GM13977 (cell line): ENCODE results near the gene ACBD6.
A peak's percentile ranks its signal among the peaks of the same experiment; 100 is the strongest.

Experiments used
- DNase-seq: peaks from one replicate; pipeline ENCODE4 v3.0.0; 2012; ENCODE audit warnings: low spot score
- in situ Hi-C: fragments of 300-500 bp; cut with MboI; formaldehyde crosslinking; loops from one replicate; pipeline ENCODE4 v1.12.0; 2022; ENCODE audit warnings: low sequenced_read_pairs, low pct_unique_long_range_greater_than_20kb, mixed read lengths, inconsistent platforms; ENCODE audit not compliant: unreplicated experiment
- TF ChIP-seq, protein P1 (sequence below): IDR thresholded peaks from 2 replicates; pipeline ENCODE4 v1.5.1; 2012; ENCODE audit warnings: mild to moderate bottlenecking, control low read depth; ENCODE audit not compliant: insufficient read depth; ENCODE audit errors: extremely low read depth, missing control alignments

ACBD6 gene

DNA sequence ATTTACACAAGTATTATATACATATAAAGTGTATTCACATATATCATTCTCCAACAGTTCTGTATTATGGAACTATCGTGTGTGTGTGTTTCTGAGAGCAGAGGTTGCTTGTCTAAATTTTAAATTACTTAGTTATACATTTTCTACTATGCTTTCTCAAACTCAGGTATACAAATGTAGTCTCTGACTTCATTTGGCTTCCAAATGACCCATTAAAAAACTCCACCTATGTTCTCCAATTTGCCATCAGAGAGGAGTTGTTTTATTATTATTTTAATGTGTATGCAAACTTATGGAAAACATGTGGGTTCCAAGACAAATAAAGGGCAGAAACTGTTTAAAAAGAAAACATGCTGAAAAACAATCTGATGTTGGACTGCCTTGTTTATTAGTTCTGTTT lies 131.8 kb downstream of the ACBD6 start:
- no peak for DNase-seq
- in situ Hi-C loops, result no loop called here
- TF ChIP-seq, protein P1, sequence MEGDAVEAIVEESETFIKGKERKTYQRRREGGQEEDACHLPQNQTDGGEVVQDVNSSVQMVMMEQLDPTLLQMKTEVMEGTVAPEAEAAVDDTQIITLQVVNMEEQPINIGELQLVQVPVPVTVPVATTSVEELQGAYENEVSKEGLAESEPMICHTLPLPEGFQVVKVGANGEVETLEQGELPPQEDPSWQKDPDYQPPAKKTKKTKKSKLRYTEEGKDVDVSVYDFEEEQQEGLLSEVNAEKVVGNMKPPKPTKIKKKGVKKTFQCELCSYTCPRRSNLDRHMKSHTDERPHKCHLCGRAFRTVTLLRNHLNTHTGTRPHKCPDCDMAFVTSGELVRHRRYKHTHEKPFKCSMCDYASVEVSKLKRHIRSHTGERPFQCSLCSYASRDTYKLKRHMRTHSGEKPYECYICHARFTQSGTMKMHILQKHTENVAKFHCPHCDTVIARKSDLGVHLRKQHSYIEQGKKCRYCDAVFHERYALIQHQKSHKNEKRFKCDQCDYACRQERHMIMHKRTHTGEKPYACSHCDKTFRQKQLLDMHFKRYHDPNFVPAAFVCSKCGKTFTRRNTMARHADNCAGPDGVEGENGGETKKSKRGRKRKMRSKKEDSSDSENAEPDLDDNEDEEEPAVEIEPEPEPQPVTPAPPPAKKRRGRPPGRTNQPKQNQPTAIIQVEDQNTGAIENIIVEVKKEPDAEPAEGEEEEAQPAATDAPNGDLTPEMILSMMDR, result no peak

DNA sequence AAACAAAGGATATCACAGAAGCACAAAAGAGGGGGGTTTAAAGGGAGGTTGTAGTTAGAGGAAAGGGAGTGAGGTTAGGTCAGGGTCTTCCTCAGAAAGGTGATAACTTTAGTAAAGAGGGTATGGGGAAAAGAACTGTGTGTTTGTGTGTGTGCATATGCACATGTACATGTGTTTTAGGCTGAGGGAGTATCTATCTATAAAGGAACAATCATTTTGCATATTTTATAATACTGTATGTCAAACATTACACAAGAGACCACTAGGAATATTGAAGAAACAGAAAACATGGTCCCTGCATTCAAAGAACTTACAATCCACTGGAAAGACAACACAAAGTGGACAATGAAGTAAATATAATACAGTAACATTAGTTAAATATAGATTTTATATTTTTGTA lies 132.2 kb downstream of the ACBD6 start:
- in situ Hi-C loops, result no loop called here
- TF ChIP-seq, protein P1, result no peak
- no peak for DNase-seq

DNA sequence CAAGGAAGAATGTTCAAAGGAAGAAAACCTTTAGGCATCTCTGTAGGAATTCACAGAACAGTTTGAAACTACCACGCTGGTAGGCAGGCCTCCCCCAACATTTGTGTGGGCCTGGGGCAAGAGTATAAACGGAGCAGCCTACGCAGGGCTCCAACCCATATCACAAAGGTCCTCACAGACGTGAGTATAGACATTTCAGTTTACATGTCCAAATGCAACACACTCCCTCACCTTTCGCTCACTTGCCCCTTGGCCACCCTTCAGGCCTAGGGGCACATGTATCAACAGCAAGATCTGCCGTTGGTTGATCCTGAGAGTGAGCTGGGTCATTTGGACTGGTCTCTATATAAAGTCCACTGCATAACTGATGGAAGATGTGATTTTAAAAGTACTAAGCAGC lies 133.3 kb downstream of the ACBD6 start:
- TF ChIP-seq, protein P1, result no peak
- in situ Hi-C loops, result no loop called here
- no peak for DNase-seq

DNA sequence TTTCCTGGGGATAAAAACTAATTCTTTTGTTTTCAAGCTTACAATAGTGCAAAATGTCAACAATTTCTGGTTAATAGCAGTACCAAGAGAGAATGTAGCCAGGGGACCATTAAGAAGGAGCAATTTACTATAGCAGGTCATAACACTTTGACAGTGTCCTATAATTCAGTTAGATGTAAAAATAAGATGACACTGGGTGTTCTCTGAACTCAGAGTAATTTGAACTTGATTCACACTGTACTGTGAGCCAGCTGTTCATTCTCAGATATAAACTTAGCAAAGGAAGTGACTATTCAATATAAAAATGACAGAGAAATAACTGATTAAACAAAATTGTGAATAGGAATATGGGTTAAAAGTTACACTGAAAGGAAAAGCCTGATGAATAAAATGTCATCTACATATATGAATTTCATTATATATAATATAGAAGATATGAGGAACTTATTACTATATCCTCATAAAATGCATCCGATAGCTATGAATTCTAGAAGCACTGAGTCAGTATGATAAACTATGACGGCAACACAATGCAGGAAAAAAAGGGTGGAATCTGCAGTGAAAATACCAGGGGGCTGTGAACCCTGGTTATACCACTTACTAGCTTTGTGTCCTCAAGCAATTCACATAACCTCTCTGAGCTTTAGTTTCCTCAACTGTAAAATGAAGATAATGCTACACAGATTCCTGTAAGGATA lies 135.9 kb downstream of the ACBD6 start:
- in situ Hi-C loops, result no loop called here
- no peak for DNase-seq
- TF ChIP-seq, protein P1, result no peak

DNA sequence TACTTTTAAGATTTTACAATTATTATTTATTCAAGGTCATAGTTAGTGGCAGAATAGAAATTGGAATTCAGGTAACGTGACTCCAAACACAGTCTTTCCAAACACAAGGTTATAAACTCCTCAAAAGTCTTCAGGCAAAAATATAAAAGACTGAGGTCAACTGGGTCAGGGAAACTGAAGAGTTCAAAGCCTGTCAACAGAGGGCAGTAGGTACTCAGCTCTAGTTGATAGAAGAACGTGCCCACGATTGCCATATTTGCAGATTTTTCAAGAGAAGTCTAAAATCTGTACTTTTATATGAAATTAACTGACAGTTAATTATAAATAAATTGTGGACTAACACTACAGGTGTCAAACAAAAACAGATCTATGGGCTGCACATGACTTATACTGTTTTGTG lies 137.3 kb downstream of the ACBD6 start:
- no peak for DNase-seq
- in situ Hi-C loops, result no loop called here
- TF ChIP-seq, protein P1, result peak; percentile 22

DNA sequence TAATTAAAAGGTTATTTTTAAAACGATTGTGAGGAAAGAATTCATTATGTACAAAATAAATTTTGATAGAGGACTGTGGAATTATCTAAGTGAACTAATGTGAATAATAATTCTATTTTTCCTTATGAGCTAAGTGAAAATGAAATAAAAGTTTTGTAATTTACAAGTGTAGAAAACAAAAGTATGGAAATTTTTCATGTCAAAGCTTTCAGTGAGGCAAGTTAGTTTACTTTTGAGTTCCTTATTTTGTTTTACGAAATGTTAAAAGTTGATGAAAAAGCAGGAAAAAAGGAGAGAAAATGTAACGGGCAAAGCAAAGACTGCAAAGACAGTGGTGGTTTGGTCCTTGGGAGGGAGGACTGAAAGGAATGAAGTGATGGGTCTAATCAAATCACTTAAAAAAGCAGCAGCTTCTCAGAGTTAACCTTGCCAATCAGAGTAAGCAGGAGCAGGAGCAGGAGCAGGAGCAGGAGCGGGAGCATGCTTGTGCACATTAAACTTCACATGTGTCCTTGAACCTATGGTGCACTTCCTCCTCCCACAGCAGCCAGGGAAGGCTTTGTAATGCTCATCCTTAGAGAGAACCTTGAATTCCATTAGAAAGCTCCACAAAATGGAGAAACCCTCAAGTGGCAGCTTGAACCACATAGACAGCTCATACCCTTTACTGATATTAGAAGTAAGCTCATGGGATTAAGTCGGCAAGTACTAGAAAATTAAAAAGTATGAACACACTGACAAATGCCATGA lies 139.0 kb downstream of the ACBD6 start:
- TF ChIP-seq, protein P1, result no peak
- DNase-seq, result no peak
- in situ Hi-C loops, result no loop called here
